Left ventricle myocardium inferior (tissue), 1 donor: ENCODE results near the gene PLP1. TPM values are rescaled to one million over a fixed set of nuclear protein-coding genes. Genes with fewer than 3 reads are reported as not detected.
"Not testable (repeated sequence)": the region's sequence is repeated elsewhere in the genome, so short reads cannot be mapped to it uniquely, and the experiment has no call there.

Experiments used
- DNase-seq: peaks from one replicate; pipeline ENCODE4 v3.0.0-alpha.2; 2020
- H3K27ac ChIP-seq: fragments of 200-600 bp; replicated peaks from 2 replicates; pipeline ENCODE4 v1.8.0; 2021
- H3K27me3 ChIP-seq: fragments of 200-600 bp; 2 replicates; pipeline ENCODE4 v1.8.0; 2021; ENCODE audit warnings: low read depth
- H3K36me3 ChIP-seq: fragments of 200-600 bp; 2 replicates; pipeline ENCODE4 v1.8.0; 2021
- H3K4me1 ChIP-seq: fragments of 200-600 bp; 2 replicates; pipeline ENCODE4 v1.8.0; 2021
- H3K4me3 ChIP-seq: fragments of 200-600 bp; 2 replicates; pipeline ENCODE4 v1.8.0; 2021; ENCODE audit warnings: mild to moderate bottlenecking, moderate library complexity
- H3K9me3 ChIP-seq: fragments of 200-600 bp; replicated peaks from 2 replicates; pipeline ENCODE4 v1.8.0; 2021
- intact Hi-C: fragments of 100-400 bp; cut with micrococcal nuclease; formaldehyde crosslinking; loops from one replicate; pipeline ENCODE4 v1.11.0; 2022
- total RNA-seq: library from RNA; stranded (reverse); fragmentation: NEBNext Ultra II Directional; extraction: Animal tissue kit (Norgen Biotek cat#: 25700); gene quantifications from one replicate; pipeline ENCODE4 v1.2.1, GENCODE V29; 2021
- TF ChIP-seq, protein P1 (sequence below): fragments of 200-600 bp; IDR thresholded peaks from 2 replicates; pipeline ENCODE4 v1.8.0; 2021; ENCODE audit warnings: antibody characterized with exemption, mild to moderate bottlenecking, borderline replicate concordance
- donor health status: DM: no; HTN: yes; CAD: no; lungs with severe emphysema.

PLP1 gene
- total RNA-seq, 1 donor from 2014 or later: 7.0 TPM

DNA sequence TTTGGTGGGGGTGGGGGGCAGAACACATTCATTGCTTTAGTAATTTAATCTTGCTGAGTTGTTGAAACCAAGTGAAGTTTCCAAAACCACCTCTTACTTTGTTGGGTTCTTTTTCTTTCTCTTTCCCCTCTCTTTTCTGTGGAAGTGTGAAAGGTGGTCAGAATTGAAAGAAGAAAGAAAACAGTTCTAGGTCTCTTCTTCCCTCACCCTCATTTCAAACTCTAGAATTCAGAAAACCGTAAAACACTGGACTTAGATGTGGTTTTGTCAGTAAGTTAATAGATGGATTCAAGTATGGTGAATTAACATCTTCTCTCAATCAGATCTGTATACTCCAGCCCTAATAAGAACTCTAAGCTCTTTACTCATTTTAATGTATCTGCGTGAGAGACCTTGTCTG, 23.7 kb downstream of the PLP1 start:
- H3K4me1 ChIP-seq: no peaks in the 10 kb centered on the region
- TF ChIP-seq, protein P1, sequence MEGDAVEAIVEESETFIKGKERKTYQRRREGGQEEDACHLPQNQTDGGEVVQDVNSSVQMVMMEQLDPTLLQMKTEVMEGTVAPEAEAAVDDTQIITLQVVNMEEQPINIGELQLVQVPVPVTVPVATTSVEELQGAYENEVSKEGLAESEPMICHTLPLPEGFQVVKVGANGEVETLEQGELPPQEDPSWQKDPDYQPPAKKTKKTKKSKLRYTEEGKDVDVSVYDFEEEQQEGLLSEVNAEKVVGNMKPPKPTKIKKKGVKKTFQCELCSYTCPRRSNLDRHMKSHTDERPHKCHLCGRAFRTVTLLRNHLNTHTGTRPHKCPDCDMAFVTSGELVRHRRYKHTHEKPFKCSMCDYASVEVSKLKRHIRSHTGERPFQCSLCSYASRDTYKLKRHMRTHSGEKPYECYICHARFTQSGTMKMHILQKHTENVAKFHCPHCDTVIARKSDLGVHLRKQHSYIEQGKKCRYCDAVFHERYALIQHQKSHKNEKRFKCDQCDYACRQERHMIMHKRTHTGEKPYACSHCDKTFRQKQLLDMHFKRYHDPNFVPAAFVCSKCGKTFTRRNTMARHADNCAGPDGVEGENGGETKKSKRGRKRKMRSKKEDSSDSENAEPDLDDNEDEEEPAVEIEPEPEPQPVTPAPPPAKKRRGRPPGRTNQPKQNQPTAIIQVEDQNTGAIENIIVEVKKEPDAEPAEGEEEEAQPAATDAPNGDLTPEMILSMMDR: no peak
- intact Hi-C loops: no loop called here
- H3K27me3 ChIP-seq: no peaks in the 10 kb centered on the region
- no peak overlapping the region for H3K4me3 ChIP-seq
- H3K27ac ChIP-seq: no peak overlapping the region
- no peaks in the 10 kb centered on the region for H3K9me3 ChIP-seq
- no peaks in the 10 kb centered on the region for H3K36me3 ChIP-seq
- DNase-seq: no peak

- no peaks in the 10 kb centered on the region for H3K4me1 ChIP-seq
- no peaks in the 10 kb centered on the region for H3K27me3 ChIP-seq
- no peaks in the 10 kb centered on the region for H3K36me3 ChIP-seq
- TF ChIP-seq, protein P1: no peak
- no peak overlapping the region for H3K27ac ChIP-seq
- intact Hi-C loops: no loop called here
- no peaks in the 10 kb centered on the region for H3K9me3 ChIP-seq
- no peak for DNase-seq
- no peak overlapping the region for H3K4me3 ChIP-seq
Observed at GRCh38 chrX:103805860-103806259, 29.2 kb downstream of the PLP1 start.

DNA sequence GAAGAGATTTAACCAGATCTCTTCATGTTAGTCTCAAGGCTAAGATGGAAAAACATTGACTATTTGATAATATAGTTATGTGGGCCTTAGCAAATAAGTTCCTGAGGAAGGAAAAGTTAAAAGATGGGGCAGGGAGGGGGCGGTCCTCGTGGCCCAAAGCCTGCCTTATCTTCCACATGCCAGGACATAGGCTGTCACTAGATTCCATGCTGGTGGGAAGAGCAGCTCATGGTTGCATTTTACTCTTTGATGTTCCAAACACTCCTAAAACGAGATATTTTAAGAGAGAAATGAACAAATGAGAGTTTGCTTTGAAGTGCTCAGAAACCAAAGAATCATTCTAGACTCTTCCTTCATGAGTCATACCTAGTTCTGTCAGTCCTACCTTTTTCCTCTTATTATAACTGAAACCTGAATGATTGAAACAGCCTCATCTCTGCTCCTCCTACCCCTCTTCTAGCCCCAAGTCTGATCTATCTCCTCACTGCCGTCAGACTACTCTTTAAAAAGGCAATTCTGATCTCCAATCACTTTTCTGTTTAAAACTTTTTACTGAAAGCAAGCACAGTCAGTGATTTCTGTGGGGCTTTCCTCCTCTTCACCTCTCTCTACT, 30.3 kb downstream of the PLP1 start:
- Histone ChIP-seq H3K9me3 (no peaks in the 10 kb centered on the region), H3K27ac (no peak overlapping the region), H3K27me3 (no peaks in the 10 kb centered on the region), H3K36me3 (no peaks in the 10 kb centered on the region), H3K4me1 (no peaks in the 10 kb centered on the region), H3K4me3 (no peak overlapping the region)
- intact Hi-C loops: no loop called here
- TF ChIP-seq, protein P1: no peak
- DNase-seq: no peak

DNA sequence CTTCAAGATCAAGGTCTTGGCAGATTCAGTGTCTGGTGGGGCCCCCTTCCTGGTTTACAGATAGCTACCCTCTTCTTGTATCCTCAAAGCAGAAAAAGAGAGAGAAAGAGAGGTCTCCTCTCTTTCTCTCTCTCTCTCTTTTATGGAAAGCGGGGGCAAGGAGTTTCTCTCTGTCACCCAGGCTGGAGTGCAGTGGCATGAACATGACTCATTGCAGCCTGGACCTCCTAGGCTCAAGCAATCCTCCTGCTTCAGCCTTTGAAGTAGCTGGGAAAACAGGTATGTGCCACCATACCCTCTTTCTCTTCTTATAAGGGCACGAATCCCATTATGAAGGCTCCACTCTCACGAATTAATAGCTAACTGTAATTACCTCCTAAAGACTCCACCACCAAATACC, 35.2 kb downstream of the PLP1 start:
- Histone ChIP-seq H3K9me3 (no peaks in the 10 kb centered on the region), H3K4me1 (no peaks in the 10 kb centered on the region), H3K27ac (no peak overlapping the region), H3K4me3 (no peak overlapping the region), H3K27me3 (no peaks in the 10 kb centered on the region), H3K36me3 (no peaks in the 10 kb centered on the region)
- TF ChIP-seq, protein P1: no peak
- DNase-seq: no peak
- intact Hi-C loops: no loop called here

- DNase-seq, H3K9me3 ChIP-seq, H3K27me3 ChIP-seq, H3K4me3 ChIP-seq, H3K4me1 ChIP-seq, H3K36me3 ChIP-seq, H3K27ac ChIP-seq: not testable (repeated sequence)
- intact Hi-C loops: loop anchor here (5.0 kb wide), 1 partner anchor 285 kb away; no protein-coding TSS in a partner anchor
Observed at GRCh38 chrX:103817101-103817500, 40.5 kb downstream of the PLP1 start.

- DNase-seq: no peak
- H3K4me1 ChIP-seq: no peaks in the 10 kb centered on the region
- no peak overlapping the region for H3K27ac ChIP-seq
- H3K36me3 ChIP-seq: no peaks in the 10 kb centered on the region
- H3K9me3 ChIP-seq: no peaks in the 10 kb centered on the region
- TF ChIP-seq, protein P1: peak; percentile 66
- H3K27me3 ChIP-seq: no peaks in the 10 kb centered on the region
- intact Hi-C loops: loop anchor here (5.0 kb wide), 1 partner anchor 285 kb away; no protein-coding TSS in a partner anchor
- H3K4me3 ChIP-seq: no peak overlapping the region
Observed at GRCh38 chrX:103817502-103817901, 40.9 kb downstream of the PLP1 start.
